T-helper 2 cell (primary cell): ENCODE results near the gene MCM7.
A peak's percentile ranks its signal among the peaks of the same experiment; 100 is the strongest.
"Not testable (repeated sequence)": the region's sequence is repeated elsewhere in the genome, so short reads cannot be mapped to it uniquely, and the experiment has no call there.

Experiments used
- DNase-seq, 5 experiments: peaks; one replicate each; pipeline versions ENCODE4 v3.0.0 to v3.0.0-alpha.2; 2012 to 2022
- total RNA-seq, 2 donors: gene quantifications; one replicate each; lab custom pipeline; 2026; lab: John Stamatoyannopoulos, UW

Gene MCM7
- total RNA-seq: 93.3 to 104 reads per million in 2 donors

DNA sequence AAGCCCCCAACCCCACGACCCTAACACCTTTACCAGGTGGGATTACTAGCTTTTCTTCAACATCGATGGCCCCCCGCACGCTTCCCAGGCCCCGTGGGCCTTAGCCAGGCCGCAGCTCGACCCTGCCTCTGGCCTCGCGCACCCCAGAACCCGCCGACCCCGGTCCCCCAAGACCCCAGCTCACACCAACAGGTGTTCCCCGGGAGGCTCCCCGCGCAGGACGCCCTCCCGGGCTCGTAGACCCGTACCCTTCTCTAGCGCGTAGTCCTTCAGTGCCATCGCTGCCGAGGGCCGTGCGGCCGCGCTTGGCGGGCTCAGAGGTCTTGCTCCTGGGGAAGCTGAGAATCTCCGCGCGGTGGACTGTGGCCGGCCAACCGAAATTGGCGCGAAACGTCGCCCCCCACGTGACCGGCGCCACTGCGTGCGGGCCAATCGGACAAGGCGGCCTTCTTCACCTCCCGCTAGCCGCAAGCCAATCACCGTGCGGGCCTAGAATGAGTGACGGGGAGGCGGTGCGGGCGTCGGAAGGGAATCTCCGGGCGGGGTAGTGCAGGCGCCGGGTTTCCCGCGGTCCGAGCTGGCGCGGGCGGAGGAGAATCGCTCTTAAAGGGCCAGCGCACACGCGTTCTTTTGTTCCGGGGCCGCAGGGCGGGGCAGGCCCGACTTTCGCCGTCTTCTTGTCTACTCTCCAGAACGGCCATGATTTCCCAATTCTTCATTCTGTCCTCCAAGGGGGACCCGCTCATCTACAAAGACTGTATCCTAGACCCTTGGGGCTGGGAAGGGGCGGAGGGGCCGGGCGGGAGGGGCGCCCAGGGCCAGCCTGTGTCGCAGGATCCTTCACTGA, at the start of gene MCM7, which contains the start of gene AP4M1:
Gene MCM7 (minus strand): TSS at position 382 of the 847 bp plus-strand sequence. CDS start 103 bp downstream, at position 279.
Gene AP4M1 (plus strand): TSS at position 628 of the 847 bp plus-strand sequence. CDS start 72 bp downstream, at position 700.
- DNase-seq: peak; percentile 90 to 99 (median 94)

DNA sequence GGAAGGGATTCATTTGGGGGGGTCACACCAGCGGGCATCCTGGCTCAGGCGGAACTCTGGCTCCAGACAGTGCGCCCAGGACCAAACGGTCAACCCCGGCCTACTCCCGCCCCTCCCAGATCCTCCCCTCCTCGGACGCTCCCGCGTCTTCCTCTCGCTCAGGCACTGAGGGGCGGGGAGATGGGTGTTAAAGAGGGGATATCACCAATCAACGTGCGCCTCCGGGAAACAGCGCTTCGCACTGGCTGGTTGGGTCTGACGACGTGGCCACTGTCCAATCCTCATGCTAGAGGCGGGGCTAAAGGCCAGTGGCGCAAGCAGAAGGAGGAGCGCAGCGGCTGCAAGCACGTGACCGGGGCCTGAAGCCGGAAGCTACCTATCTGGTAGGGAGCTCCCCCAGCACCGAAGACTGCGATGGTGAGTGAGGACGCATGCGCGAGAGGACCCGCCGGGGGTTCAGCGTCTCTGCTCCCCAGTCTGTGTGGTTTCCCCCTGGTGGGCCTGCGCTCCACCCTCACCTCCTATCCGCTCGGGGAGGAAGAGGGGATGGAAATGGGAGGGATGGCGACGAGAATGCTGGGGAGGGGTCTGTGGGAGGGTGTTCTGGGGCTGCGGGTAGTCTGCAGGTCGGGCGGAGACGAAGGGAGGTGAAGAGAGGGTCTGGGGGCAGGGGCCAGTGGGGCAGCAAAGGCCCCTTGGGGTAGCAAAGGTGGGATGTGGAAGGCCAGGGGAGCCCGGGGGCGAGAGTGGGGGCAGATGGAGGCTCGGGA, 47.5 kb upstream of the MCM7 start, which contains the start of gene LAMTOR4:
Gene LAMTOR4 (plus strand): TSS at position 360 of the 770 bp plus-strand sequence. CDS start 55 bp downstream, at position 415.
- peak; percentile 94 to 100 (median 98) for DNase-seq

DNA sequence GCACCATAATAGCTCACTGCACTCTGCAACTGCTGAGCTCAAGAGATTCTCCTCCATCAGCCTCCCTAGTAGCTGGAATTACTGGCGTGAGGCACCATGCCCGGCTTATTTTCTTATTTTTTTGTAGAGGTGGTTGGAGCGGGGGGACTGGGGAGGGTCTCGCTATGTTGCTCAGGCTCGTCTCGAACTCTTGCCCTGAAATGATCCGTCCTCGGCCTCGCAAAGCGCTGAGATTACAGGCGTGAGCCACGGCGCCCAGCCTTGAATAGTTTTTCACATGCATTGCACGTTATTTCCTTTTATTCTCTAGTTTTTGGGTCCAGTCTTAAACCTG, 47.0 kb upstream of the MCM7 start:
- DNase-seq: no peak

DNA sequence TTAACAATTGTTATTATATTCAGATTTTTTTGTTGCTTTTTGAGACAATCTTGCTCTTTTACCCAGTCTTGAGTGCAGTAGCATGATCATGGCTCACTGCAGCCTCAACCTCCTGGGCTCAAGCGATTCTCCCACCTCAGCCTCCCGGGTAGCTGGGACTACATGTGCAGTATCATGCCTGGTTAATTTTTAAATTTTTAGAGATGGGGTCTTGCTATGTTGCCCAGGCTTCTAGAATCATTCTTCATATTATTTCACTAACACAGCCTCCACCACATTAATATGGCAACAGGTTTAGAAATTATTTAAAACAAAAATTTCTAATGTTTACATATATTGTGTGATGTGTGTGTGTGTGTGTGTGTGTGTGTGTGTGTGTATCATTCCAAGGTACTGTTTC, 46.1 kb upstream of the MCM7 start:
- no peak for DNase-seq

DNA sequence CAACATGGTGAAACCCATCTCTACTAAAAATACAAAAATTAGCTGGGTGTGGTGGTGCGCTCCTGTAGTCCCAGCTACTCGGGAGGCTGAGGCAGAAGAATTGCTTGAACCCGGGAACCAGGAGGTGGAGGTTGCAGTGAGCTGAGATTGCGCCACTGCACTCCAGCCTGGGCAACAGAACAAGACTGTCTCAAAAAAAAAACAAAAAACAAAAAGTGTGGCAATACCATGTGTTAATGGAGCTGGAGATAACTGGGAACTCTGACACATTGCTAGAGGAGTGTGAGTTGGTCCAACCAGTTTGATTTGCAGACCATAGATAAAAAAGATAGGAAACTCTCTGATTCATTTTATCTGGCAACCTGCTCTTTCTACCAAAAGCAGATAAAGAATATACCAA, 45.2 kb upstream of the MCM7 start:
- DNase-seq: not testable (repeated sequence)

DNA sequence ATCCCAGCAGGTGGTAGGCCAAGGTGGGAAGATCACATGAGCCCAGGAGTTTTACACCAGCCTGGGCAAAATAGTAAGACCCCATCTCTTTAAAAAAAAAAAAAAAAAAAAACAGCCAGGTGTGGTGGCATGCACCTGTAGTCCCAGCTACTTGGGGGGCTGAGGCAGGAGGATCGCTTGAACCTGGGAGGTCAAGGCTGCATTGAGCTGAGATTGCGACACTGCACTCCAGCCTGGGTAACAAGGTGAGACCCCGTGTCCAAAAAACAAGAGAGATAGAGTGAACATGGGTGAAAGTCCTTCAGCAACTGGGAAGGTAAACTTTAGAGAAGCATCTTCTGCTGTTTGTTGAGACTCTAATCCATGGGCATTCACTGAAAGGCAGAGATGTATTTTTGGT, 41.3 kb upstream of the MCM7 start:
- DNase-seq: no peak

DNA sequence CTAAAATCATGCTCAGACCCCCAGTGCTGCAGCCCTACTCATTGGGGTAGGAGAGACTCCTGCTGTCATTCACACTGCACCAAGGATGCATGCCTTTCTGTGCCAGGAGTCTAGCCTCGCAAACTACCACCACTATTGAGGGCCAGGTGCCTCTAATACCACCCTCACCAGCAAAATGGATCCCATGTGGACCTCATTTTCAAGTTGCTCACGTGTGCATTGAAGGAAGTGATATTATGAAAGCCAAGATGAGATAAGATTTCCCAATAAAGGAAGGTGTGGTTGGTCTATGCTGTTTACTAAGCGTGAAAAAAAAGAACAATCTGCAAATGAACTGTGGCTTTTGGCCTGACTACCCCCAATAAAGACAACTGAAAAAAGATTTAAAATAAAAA, 40.4 kb upstream of the MCM7 start:
- no peak for DNase-seq

DNA sequence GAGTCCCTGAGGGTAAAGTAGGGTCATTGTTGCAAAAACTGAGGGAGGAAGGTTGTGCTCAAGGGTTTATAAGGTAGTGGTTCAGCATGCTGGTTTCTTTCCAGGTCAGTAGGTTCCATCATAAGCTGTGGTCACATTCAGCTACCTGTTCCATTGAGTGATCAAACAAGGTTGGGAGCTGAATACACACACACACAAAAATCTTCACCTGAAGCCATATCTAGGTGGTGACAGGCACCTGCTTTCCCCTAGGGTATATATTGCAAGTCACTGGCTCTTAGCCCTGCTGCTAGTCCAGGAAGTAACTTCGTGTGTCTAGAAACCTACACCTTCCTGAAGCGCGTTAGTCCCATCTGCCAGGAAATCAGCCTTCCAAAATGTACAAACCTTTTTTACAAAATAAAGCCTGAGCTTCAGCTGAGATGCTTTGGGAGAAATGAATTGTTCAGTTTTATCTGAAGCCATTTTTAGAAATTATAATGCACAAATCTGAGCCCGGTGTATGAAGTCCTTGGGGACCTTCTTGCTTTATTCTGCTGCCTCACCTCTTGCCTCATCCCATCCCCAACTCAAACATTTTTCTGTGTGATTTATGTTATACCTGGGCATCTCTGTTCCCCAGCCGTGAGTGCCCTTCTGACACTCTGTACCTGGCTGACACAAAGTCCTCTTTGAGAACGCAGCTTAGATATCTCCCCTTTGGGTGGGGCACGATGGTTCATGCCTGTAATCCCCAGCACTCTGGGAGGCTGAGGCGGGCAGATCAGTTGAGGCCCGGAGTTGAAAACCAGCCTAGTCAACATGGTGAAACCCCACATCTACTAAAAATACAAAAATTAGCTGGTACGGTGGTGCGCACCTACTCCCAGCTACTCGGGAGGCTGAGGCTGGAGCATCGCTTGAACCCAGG, 36.9 kb upstream of the MCM7 start:
- no peak for DNase-seq

DNA sequence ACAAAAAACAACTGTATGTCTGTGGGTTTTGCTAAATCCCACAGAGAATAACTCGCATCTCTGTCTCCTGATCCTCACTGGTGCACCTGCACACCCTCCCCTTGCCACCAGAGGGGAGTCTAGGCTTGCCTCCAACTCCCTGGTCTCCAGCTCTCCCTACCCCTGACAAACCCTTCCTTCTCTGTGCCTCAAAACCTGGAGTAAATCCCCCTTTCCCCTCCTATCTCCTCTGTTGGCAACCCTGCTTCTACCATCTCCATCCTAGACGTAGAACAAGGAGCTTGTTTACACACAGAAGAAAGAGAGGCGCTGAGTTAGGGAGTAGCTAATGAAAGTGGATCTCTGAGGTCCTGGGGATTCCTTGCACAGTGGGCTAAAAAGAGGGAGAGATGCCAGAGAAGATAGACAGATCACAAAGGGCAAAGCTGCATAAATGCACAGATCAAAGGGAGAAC, 31.5 kb upstream of the MCM7 start:
- DNase-seq: peak in 4 of 5 experiments; percentile 43 to 72 (median 52)

DNA sequence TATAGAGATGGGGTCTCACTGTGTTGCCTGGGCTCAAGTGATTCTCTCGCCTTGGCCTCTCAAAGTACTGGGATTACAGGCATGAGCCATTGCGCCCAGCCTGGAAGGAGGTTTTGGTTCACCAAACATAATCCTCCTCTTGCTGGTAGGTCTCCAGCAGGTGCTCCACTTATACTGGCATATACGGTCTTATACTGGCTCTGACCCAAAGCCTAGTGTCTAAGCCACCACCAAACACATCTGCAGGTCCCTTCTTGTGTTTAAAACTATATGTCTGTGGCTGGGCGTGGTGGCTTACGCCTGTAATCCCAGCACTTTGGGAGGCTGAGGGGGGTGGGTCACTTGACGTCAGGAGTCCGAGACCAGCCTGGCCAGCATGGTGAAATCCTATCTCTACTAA, 30.9 kb upstream of the MCM7 start:
- no peak for DNase-seq

DNA sequence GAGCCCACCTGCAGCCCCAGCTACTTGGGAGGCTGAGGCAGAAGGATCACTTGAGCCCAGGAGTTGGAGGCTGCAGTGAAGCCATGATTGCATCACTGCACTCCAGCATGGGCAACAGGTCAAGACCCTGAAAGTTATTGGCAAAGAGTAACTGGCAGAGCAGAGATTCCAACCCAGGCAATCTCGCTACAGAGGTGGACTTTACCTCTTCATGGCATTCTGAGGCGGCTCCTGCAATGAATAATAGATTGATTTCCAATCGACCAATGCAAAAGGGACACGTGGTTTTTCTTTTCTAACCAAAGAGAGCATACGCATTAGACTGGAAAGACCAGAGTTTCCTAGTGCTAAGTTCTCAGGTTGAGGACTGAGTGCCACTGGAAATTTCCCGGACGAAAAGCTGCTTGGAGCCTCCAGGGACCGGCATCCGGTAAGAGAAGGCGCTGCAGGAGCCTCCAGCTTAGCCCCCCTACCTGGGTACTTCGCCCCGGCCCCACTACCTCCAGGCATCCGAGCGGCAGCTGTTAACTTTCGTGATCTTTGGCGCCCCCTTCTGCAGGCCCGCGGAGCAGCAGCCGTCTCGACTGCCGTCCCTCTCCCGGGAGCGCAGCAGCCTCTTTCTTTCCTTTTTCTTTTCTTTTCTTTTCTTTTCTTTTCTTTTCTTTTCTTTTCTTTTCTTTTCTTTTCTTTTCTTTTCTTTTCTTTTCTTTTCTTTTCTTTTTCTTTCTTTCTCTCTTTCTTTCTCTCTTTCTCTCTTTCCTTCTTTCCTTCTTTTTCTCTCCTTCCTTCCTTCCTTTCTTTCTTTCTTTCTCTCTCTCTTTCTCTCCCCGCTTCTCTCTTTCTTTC, 29.6 kb upstream of the MCM7 start:
- peak; percentile 65 to 79 (median 74) for DNase-seq

DNA sequence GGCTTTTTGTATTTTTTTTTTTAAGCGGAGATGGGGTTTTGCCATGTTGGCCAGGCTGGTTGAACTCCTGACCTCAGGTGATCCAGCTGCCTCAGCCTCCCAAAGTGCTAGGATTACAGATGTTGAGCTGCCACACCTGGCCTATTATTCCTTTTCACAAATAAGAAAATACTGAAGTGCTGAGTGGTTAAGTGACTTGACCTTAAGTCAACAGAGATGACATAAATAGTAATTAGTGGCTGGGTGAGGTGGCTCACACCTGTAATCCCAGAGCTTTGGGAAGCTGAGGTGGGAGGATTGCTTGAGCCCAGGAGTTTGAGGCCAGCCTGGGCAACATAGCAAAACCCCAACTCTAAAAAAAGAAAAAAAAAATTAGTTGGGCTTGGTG, 29.0 kb upstream of the MCM7 start:
- not testable (repeated sequence) for DNase-seq

DNA sequence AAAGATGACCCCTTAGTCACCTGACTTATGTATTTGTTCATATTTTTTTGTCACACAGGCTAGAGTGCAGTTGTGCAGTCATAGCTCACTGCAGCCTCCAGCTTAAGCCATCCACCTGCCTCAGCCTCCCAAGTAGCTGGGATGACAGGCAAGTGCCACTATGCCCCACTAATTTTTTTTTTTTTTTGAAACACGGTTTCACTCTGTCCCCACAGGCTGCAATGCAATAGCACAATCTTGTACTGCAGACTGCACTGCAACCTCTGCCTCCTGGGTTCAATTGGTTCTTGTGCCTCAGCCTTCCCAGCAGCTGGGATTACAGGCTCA, 27.4 kb upstream of the MCM7 start:
- DNase-seq: no peak

DNA sequence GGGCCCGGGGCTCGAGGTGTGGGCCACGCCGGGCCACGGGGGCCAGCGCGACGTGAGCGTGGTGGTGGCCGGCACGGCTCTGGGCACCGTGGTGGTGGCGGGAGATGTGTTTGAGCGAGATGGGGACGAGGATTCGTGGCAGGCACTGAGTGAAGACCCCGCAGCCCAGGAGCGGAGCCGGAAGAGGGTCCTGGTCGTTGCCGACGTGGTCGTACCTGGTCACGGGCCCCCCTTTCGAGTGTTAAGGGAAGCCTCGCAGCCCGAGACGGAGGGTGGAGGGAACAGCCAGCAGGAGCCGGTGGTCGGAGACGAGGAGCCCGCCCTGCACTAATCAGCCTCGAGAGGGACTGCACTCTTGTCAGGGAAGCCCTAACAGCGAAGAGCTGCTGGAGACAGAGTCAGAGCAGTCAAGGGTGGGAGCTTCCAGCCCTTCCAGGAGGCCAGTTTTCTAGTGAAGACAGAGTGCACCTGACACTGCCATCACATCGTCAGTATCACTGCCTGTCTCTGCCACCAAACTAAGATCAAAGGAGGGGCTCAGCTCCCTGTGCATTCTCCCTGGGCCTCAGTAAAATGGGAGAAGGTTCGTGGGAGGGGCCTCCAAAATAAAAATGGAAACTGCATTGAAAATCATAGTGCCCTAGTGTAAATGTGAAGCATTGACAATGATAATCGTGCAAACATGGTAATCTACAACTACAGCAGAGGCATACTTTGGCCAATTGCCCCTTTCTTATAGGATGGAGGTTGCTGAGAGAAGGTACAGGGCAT, 26.9 kb upstream of the MCM7 start:
- DNase-seq: peak in 1 of 5 experiments; percentile 55

DNA sequence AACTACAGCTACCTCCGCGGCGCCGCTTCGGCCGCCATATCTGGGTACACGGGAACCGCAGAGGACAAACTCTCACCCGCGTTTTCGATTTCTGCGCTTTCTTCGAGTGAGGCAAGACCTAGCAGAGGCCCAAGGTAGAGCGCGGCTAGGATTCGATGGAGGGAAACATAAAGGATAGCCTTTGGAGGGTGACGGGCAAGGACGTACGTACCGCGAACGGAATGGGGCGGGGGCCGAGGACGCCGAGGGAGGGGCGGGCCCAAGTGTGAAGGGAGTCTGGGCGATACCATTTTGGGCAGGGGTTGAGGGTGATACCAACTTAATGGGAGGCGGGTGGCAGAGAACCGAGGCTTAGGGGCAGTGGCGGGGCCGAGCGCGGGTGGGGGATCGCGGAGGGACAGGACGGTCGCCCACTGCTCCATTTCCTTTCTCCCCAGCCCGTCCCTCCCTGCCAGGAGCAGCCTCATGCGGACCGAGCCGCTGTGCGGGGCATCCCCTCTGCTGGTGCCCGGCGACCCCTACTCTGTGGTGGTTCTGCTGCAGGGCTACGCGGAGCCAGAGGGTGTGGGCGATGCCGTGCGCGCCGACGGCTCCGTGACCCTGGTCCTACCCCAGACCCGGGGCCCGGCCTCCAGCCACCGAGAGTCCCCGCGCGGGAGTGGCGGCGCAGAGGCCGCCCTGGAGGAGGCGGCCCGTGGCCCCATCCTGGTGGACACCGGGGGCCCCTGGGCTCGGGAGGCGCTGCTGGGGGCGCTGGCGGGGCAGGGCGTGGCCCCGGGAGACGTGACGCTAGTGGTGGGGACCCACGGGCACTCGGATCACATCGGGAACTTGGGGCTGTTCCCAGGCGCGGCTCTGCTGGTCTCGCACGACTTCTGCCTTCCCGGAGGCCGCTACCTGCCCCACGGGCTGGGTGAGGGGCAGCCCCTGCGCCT, 26.0 kb upstream of the MCM7 start, which contains the start of gene MBLAC1:
Gene MBLAC1 (plus strand): TSS at position 37 of the 935 bp plus-strand sequence. CDS start 429 bp downstream, at position 466.
- peak; percentile 72 to 95 (median 87) for DNase-seq

DNA sequence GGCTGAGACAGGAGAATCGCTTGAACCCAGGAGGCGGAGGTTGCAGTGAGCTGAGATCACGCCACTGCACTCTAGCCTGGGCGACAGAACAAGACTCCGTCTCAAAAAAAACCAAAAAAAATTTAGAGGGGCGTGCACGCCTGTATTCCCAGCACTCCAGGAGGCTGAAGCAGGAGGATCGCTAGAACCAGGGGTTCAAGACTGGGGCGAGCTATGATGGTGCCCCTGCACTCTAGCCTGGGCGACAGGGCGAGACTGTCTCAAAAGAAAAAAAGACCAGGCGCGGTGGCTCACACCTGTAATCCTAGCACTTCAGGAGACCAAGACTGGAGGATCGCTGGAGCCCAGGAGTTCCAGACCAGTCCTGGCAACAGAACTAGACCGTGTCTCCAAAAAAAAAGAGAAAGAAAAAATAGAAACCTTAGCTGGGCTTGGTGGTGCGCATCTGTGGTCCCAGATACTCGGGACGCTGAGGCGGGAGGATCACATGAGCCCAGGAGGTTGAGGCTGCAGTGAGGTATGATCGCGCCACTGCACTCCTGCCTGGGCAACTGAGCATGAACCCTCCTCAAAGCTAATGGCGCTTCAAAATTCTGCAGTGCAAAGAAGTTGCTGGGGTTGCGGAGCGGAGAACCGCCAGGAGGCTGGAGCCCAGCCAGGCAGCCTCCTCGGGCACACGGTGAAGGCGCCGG, 25.2 kb upstream of the MCM7 start:
- DNase-seq: no peak

DNA sequence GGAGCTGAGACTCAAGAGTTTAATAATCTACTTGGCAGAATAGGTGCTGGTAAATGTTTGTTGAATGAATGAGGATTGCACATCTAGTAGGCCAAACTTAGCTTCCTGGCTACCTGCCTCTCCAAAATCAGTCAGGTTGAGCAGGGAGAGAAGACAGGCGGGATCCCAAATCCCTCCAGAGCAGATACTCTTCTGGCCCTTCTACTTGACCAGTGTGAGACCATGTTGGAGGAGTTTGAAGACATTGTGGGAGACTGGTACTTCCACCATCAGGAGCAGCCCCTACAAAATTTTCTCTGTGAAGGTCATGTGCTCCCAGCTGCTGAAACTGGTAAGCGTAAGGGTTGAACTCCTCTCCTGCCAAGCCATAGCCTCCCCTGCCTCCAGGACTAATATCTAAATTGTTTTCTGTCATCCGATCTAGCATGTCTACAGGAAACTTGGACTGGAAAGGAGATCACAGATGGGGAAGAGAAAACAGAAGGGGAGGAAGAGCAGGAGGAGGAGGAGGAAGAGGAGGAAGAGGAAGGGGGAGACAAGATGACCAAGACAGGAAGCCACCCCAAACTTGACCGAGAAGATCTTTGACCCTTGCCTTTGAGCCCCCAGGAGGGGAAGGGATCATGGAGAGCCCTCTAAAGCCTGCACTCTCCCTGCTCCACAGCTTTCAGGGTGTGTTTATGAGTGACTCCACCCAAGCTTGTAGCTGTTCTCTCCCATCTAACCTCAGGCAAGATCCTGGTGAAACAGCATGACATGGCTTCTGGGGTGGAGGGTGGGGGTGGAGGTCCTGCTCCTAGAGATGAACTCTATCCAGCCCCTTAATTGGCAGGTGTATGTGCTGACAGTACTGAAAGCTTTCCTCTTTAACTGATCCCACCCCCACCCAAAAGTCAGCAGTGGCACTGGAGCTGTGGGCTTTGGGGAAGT, 23.4 kb upstream of the MCM7 start:
- no peak for DNase-seq

DNA sequence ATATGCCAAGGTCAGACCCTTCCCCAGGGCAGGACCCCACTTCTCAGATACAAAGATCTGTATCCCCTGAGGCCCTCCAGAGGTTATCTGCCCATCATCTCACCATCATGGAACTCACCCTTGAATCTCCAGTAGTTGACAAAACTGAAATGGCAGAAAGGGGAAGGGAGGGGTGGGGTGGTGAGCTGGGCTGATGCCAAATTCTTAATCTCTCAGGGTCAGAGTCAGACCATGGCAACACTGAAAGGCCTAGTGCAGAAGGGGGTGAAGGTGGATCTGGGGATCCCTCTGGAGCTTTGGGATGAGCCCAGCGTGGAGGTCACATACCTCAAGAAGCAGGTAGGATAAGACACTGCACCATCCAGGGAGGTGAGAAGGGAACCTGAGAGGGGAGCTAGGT, 21.4 kb upstream of the MCM7 start:
- no peak for DNase-seq
